ENCODE results near the gene CADPS2. TPM values are rescaled to one million over a fixed set of nuclear protein-coding genes. Genes with fewer than 3 reads are reported as not detected.

CADPS2 gene
- total RNA-seq, 2 donors from 2014 or later, result 16.4 to 32.5 TPM

DNA sequence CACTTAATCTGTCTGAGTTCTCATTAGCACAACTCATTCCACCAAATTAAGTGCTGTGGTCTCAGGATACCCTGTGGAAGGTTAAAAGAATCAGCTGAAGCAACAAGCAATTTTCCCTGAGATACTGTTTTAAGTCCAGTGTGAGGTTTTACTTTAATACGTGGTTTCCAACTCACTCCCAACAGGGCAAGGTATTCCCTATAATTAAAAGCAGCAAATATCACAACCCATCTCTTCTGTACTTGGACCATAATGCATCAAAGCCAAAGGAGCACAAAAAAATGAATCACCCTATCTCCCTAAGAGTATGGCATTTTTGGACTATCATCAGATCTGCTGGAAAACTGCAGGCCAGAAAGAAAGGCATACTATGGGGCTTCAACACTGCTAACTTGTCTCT is 4.9 kb downstream of the CADPS2 start:
- Histone ChIP-seq H3K4me1 (ENCODE audit: control insufficient read depth in 1 of 2, low read depth in 2 of 2) (peaks cover 0 to 28% of the 10 kb centered on the region in 2 donors), H3K9me3 (no peaks in the 10 kb centered on the region), H3K27ac (peak overlapping the region in 1 of 2 donors; percentile 0), H3K27me3 (replicated peaks; ENCODE audit: insufficient read depth) (no peaks in the 10 kb centered on the region), H3K36me3 (no peaks in the 10 kb centered on the region), H3K4me3 (peak overlapping the region; percentile 42)
- TF ChIP-seq, protein P1, sequence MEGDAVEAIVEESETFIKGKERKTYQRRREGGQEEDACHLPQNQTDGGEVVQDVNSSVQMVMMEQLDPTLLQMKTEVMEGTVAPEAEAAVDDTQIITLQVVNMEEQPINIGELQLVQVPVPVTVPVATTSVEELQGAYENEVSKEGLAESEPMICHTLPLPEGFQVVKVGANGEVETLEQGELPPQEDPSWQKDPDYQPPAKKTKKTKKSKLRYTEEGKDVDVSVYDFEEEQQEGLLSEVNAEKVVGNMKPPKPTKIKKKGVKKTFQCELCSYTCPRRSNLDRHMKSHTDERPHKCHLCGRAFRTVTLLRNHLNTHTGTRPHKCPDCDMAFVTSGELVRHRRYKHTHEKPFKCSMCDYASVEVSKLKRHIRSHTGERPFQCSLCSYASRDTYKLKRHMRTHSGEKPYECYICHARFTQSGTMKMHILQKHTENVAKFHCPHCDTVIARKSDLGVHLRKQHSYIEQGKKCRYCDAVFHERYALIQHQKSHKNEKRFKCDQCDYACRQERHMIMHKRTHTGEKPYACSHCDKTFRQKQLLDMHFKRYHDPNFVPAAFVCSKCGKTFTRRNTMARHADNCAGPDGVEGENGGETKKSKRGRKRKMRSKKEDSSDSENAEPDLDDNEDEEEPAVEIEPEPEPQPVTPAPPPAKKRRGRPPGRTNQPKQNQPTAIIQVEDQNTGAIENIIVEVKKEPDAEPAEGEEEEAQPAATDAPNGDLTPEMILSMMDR (IDR thresholded peaks at IDR 0.05), result no peak
- no peak for DNase-seq (ENCODE audit: low spot score)
- ATAC-seq (ENCODE audit: insufficient number of reproducible peaks, low FRiP score, low read depth), result no peak

- peaks cover 0 to 3% of the 10 kb centered on the region in 2 donors for H3K4me1 ChIP-seq (ENCODE audit: control insufficient read depth in 1 of 2, low read depth in 2 of 2)
- H3K9me3 ChIP-seq, result peaks cover 16% of the 10 kb centered on the region
- TF ChIP-seq, protein P1 (IDR thresholded peaks at IDR 0.05), result no peak
- H3K36me3 ChIP-seq, result no peaks in the 10 kb centered on the region
- DNase-seq (ENCODE audit: low spot score) (no peak), ATAC-seq (ENCODE audit: insufficient number of reproducible peaks, low FRiP score, low read depth) (no peak)
- H3K27me3 ChIP-seq (replicated peaks; ENCODE audit: insufficient read depth), result no peaks in the 10 kb centered on the region
- H3K4me3 ChIP-seq, result no peak overlapping the region
- no peak overlapping the region for H3K27ac ChIP-seq
These were observed 17.0 kb downstream of the CADPS2 start for GRCh38 chr7:122869260-122869659.

DNA sequence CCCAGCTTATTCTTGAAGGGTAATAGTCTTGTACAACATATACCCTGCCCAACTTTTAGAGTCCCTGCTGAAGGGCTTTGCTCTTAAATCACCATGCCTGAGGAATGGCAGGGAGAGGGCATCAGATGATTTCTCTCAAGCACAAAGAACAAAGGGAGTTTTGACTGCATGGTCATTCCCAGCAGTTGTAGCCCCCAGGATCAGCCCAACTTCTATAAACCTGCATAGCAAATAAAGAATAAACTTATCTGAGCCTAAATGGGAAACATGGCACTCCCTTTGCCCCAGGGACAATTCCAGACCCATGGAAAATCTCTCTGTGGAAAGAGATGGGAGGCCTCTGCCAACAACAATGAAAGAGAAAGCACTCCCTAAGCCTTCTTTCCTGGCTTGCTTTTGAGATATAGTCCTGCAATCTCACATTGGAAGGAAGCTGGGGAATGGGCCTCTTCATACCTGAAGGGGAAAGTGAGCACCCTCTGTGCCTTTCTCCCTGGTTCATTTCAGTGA is 18.7 kb downstream of the CADPS2 start:
- Histone ChIP-seq H3K36me3 (no peaks in the 10 kb centered on the region), H3K27me3 (replicated peaks; ENCODE audit: insufficient read depth) (no peaks in the 10 kb centered on the region), H3K4me1 (ENCODE audit: control insufficient read depth in 1 of 2, low read depth in 2 of 2) (peaks cover 0 to 3% of the 10 kb centered on the region in 2 donors), H3K27ac (no peak overlapping the region), H3K9me3 (peaks cover 16% of the 10 kb centered on the region), H3K4me3 (no peak overlapping the region)
- TF ChIP-seq, protein P1 (IDR thresholded peaks at IDR 0.05), result no peak
- DNase-seq (ENCODE audit: low spot score) (no peak), ATAC-seq (ENCODE audit: insufficient number of reproducible peaks, low FRiP score, low read depth) (no peak)

- Histone ChIP-seq H3K27me3 (replicated peaks; ENCODE audit: insufficient read depth) (no peaks in the 10 kb centered on the region), H3K9me3 (peaks cover 16% of the 10 kb centered on the region), H3K4me3 (no peak overlapping the region), H3K36me3 (no peaks in the 10 kb centered on the region), H3K4me1 (ENCODE audit: control insufficient read depth in 1 of 2, low read depth in 2 of 2) (peaks cover 0 to 3% of the 10 kb centered on the region in 2 donors), H3K27ac (no peak overlapping the region)
- ATAC-seq (ENCODE audit: insufficient number of reproducible peaks, low FRiP score, low read depth), result no peak
- TF ChIP-seq, protein P1 (IDR thresholded peaks at IDR 0.05), result no peak
- DNase-seq (ENCODE audit: low spot score), result no peak
These were observed 21.4 kb downstream of the CADPS2 start for GRCh38 chr7:122864838-122865237.

- TF ChIP-seq, protein P1 (IDR thresholded peaks at IDR 0.05), result no peak
- ATAC-seq (ENCODE audit: insufficient number of reproducible peaks, low FRiP score, low read depth) (no peak), DNase-seq (ENCODE audit: low spot score) (no peak)
- peaks cover 8% of the 10 kb centered on the region for H3K9me3 ChIP-seq
- no peak overlapping the region for H3K4me3 ChIP-seq
- H3K27me3 ChIP-seq (replicated peaks; ENCODE audit: insufficient read depth), result no peaks in the 10 kb centered on the region
- H3K27ac ChIP-seq, result no peak overlapping the region
- no peaks in the 10 kb centered on the region for H3K36me3 ChIP-seq
- peaks cover 0 to 3% of the 10 kb centered on the region in 2 donors for H3K4me1 ChIP-seq (ENCODE audit: control insufficient read depth in 1 of 2, low read depth in 2 of 2)
These were observed 22.2 kb downstream of the CADPS2 start for GRCh38 chr7:122864016-122864415.
